HG03439 (cell line): ENCODE measurements around the gene ROS1.

Experiments
- ATAC-seq: cut with Tn5 transposase; IDR thresholded peaks from one replicate; pipeline ENCODE4 v1.9.1; 2021; ENCODE audit warnings: mild to moderate bottlenecking, moderate library complexity; ENCODE audit not compliant: unreplicated experiment

ROS1 gene

GRCh38 chr6:117441824-117442264, 16.1 kb upstream of the ROS1 start:
- no peak for ATAC-seq

- ATAC-seq, result no peak
These were observed 15.2 kb upstream of the ROS1 start for GRCh38 chr6:117440706-117441525.

GRCh38 chr6:117432273-117432672, 6.5 kb upstream of the ROS1 start:
- ATAC-seq, result no peak

DNA sequence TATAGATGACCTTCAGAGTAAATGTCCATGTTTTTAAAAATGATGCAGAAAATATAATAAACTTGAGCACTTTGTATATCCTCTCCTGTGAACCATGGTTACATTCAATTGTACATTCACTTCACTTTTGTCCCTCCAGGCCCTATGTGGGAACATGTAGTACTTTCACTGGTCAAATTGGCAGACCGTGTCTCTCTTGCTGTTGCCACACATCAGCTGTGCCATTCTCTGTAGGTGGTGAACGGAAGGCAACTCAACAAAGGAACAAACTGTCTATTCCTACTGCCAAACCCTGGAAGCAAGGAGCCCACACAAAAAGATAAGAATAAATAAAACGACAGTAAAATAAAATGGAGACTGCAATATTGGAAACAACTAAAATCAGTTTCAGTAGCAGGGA, 2.0 kb downstream of the ROS1 start:
- ATAC-seq, result no peak

GRCh38 chr6:117418320-117418719, 7.4 kb downstream of the ROS1 start:
- ATAC-seq, result no peak

DNA sequence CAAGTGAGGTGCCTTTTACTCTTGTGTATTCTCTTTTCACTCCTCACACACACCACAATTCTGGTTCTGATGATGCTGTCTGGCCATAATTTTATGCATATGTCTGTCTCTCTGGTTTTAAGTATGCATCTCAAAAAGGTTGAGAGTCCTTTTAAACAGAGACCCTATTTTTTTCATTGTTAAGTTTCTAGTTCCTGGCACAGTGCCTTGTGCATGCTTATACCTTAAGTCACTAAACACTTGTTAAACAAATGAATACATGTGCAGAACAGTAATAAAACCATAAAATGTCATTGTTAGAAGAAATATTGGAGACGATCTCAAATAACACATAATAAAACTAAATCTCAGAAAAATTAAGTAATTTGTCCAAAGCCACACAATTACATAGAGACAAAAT, 7.9 kb downstream of the ROS1 start:
- ATAC-seq, result no peak

- ATAC-seq, result no peak
These were observed 11.0 kb downstream of the ROS1 start for GRCh38 chr6:117414770-117415169.

DNA sequence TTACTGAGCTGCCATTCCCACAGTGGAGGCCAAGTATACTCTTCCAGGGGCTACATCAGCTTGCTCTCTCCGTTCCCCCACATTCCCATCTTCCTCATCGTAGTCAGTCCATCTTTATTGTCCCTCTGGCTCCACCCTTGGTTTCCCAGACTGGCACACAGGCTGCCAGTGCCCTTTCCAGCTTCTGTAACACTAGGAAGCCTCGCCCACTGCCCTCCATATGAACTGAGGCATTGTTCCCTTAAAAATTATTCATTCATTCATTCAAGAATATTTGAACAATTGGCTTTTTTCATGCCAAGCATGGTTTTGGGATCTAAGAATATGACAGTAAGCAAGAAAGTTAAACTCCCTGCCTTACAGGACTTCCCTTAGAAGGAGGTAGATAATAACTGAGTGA, 14.3 kb downstream of the ROS1 start:
- ATAC-seq, result no peak

DNA sequence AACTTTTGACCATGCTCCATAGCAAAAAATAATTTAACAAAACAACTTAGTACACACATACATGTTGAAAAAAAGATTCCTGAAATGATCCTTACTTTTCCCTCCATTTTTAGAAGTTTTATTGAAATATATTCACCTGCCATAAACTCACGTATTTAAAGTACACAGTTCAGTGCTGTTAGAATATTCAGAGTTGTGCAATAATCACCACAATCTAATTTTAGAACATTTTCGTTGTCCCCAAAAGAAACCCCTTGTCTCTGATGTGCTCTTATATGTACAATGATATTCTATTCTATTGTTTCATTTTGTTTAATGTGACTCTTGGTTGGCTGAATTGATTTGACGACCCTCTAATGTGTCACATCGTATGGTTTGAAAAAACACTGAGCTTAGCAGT, 15.9 kb downstream of the ROS1 start:
- no peak for ATAC-seq

DNA sequence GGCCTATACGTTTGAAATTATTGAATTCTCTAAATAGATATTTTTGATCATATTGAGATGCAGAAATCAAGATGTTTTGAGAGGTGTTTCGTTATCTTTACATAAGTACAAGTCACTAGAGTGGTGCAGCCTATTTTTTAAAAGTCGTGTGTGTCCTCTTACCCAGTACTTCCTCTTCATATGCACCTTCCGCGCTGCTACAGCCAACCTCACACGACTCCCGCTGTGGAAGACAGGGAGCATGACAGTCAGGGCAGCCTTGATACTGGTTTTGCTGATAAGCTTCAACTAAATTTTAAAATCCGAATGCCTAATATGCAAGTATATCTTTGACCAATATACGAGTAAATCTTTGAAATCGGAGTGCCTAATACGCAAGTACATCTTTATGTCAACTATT, 16.3 kb downstream of the ROS1 start:
- ATAC-seq, result no peak

DNA sequence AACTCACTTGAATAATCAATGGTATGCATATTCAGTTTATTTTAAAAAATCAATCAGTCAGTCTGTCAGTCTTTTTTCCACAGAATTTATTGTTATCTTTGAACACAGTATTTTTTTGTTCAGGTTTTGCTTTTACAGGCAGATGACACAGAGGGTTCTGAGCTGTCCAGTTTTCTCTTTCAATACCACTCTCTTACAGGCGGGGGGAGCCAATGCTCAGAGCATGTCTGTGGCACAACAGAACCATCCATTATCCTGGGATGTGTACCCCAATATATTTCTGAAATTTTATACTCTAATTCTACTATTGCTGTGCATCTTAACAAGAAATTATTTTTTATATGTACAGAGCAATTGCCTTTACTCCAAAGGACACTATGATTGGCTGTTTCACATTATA, 21.2 kb downstream of the ROS1 start:
- no peak for ATAC-seq

GRCh38 chr6:117401799-117402198, 23.9 kb downstream of the ROS1 start:
- ATAC-seq, result no peak

- ATAC-seq, result no peak
These were observed 25.8 kb downstream of the ROS1 start for GRCh38 chr6:117399924-117400323.

DNA sequence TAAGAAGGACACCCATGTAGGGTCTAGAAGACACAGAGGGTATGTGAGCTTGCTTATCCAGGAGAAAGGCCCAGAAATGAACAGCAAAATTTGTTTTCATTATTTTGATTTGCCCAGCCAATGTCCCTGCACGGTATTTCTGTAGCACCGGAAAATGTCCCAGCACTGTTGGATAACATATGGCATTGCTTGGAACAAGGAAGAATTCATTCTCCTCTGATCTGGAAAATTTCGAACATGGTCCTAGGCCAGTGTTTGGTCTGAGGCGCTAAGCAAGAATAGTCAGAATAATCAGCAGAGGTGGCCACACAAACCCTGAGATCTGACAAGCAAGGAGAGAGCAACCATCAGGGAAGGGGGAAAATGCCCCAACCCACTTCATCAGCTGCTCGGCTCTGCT, 26.6 kb downstream of the ROS1 start:
- no peak for ATAC-seq

- ATAC-seq, result no peak
These were observed 28.1 kb downstream of the ROS1 start for GRCh38 chr6:117397536-117398227.

GRCh38 chr6:117396228-117396627, 29.5 kb downstream of the ROS1 start:
- no peak for ATAC-seq

GRCh38 chr6:117395164-117395563, 30.6 kb downstream of the ROS1 start:
- no peak for ATAC-seq

DNA sequence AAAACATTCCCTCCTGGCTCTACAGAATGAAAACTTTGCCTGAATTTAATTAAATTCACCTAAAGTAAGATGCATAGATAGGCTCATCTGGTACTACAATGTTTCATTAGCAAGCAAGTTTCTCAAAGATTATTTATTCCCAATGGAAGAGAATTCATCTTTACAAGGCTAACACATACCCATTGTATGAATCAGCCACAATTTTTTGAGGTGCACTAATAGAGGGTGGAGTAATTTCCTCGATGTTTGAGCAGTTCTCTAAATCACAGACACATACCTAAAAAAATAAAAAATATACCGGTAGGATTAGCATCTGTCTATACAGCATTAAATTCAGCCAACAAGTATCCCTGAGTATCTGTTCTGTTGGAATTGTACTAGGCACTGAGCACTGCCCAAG, 32.7 kb downstream of the ROS1 start:
- ATAC-seq, result no peak

- ATAC-seq, result no peak
These were observed 33.7 kb downstream of the ROS1 start for GRCh38 chr6:117391874-117392583.

DNA sequence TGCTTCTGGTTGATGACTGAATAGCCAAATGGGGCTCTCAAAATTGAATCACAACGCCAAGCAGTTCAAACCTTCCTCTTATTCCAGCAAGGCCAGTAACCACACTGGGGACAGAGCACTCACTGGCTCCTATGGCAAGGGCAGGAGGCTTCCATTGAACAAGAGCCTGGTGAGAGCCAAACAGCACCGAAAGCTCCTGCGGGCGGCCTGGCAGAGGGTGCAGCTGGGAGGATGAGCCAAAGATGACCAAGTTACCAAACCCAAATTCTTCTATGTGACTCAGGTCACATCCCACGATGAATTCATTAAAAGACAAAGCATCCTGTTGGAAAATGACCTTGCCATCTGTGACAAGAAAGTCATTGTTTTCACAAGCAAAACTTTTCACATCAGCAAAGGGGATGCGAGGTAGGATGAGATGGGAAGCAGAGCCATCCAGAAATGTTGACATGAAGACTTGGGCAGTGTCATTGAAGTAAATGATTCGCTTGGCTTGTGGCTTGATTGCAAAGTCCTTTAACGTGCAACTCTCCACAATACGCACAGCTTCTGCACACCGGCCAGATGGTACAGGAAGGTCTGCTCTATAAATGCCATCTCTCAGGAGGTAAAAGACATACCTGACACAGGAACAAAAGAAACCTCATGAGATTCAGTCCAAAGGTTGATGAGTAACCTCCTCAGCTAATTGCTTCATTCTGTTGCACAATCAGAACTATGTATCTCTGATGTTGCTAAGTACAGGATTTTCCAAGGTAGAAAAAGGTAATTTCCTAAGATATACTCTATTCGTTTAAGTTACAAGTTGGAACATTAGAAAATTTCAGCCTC, 36.3 kb downstream of the ROS1 start:
- no peak for ATAC-seq

DNA sequence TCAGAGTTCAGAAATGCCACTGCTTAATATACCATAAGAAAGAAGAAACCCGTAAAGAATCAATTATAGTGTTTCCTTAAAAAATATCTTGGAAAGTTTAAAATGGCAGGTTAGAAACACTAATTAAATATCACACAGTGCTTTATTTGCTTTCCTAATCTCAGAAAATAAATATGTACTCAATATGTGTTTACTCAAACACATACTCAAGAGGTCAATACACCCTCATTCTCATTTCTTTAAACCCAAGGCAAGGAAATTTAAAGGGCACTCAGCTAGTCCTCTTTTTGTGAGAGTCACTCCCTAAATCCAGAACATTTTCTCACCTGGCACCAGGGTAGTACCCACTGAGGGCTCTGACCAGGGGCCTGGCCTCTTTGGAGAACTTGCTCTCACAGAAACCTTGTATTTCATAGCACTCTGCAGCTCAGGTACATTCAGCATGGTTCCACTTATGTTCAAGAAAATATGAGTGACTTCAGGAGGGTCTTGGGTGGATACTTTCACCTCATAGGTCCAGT, 38.2 kb downstream of the ROS1 start:
- ATAC-seq, result no peak
